ENCODE results near the gene IL4I1.

IL4I1 gene

DNA sequence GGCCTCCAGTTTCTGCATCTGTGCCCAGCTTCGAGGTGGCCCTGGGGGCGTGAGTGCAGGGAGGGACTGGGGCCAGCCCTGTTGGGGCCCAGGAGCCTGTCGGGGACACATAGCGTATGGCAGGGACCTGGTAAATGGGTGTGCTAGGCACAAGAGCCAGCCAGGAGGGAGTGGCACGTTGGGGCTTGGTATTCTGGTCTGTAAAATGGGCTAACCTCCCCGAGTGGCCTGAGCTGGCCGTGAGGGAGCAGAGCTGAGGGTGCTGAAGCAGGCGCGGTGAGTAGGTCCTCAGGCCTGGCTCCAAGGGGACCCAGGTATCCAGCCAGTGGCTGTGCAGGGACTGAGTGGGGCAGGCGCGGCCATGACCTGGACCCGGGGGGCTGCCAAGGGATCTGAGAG lies 41.4 kb downstream of the IL4I1 start:
- Histone ChIP-seq H3K9ac (ENCODE audit: insufficient read length, low read depth) (no peak overlapping the region), H3K4me3 (ENCODE audit: insufficient read length, low read depth) (no peak overlapping the region), H3K36me3 (ENCODE audit: insufficient read depth, insufficient read length, low read length) (peaks cover 72% of the 10 kb centered on the region), H3K4me1 (ENCODE audit: insufficient read depth, insufficient read length) (peaks cover 19% of the 10 kb centered on the region), H3K9me3 (ENCODE audit: insufficient read depth, low read length) (no peaks in the 10 kb centered on the region), H3K27me3 (ENCODE audit: insufficient read depth, insufficient read length) (no peaks in the 10 kb centered on the region)
- no peak for TF ChIP-seq SUZ12 (IDR thresholded peaks at IDR 0.05; ENCODE audit: extremely low read depth, insufficient read depth, insufficient read length)
- no peak for TF ChIP-seq ZNF274 (IDR thresholded peaks at IDR 0.05; ENCODE audit: low read depth, low read length)
- TF ChIP-seq YY1 (IDR thresholded peaks at IDR 0.05; ENCODE audit: insufficient read depth, insufficient read length) = no peak
- no peak for DNase-seq (ENCODE audit: low read depth, low spot score)

DNA sequence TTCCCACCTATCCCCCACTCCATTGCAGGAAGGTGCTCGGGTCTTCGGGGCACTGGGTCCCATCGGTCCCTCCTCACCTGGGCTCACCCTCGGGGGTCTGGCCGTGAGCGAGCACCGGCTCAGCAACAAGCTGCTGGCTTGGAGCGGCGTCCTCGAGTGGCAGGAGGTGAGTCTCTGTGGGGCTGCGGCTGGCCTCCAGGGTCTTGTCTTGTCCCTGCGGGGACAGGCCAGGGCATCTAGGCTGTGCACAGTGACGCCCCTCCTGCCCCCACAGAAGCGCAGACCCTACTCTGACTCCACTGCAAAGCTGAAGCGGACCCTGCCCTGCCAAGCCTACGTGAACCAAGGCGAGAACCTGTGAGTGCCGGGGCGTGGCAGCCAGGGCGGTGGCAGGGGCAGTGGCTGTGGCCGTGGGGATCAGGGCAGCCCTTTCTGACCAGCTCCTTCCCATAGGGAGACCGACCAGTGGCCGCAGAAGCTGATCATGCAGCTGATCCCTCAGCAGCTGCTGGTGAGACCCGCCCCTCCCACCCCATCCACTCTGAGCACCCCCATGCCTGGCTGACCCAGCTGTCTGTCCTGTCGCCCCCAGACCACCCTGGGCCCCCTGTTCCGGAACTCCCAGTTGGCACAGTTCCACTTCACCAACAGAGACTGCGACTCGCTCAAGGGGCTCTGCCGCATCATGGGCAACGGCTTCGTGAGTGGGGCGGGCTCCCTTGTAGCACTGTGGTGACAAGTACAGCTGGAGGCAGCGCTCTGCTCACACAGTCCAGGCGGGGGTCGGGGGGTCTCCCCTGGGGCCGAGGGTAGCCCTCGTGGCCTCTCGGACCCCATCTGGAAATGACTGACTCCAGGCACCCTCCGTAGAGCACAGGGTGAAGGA lies 42.1 kb downstream of the IL4I1 start:
- H3K4me1 ChIP-seq (ENCODE audit: insufficient read depth, insufficient read length) = peaks cover 14% of the 10 kb centered on the region
- H3K36me3 ChIP-seq (ENCODE audit: insufficient read depth, insufficient read length, low read length) = peaks cover 72% of the 10 kb centered on the region
- peak overlapping the region; percentile 42 for H3K9ac ChIP-seq (ENCODE audit: insufficient read length, low read depth)
- no peaks in the 10 kb centered on the region for H3K9me3 ChIP-seq (ENCODE audit: insufficient read depth, low read length)
- no peak for DNase-seq (ENCODE audit: low read depth, low spot score)
- TF ChIP-seq ZNF274 (IDR thresholded peaks at IDR 0.05; ENCODE audit: low read depth, low read length) (no peak), YY1 (IDR thresholded peaks at IDR 0.05; ENCODE audit: insufficient read depth, insufficient read length) (no peak), SUZ12 (IDR thresholded peaks at IDR 0.05; ENCODE audit: extremely low read depth, insufficient read depth, insufficient read length) (no peak)
- no peaks in the 10 kb centered on the region for H3K27me3 ChIP-seq (ENCODE audit: insufficient read depth, insufficient read length)
- H3K4me3 ChIP-seq (ENCODE audit: insufficient read length, low read depth) = no peak overlapping the region

DNA sequence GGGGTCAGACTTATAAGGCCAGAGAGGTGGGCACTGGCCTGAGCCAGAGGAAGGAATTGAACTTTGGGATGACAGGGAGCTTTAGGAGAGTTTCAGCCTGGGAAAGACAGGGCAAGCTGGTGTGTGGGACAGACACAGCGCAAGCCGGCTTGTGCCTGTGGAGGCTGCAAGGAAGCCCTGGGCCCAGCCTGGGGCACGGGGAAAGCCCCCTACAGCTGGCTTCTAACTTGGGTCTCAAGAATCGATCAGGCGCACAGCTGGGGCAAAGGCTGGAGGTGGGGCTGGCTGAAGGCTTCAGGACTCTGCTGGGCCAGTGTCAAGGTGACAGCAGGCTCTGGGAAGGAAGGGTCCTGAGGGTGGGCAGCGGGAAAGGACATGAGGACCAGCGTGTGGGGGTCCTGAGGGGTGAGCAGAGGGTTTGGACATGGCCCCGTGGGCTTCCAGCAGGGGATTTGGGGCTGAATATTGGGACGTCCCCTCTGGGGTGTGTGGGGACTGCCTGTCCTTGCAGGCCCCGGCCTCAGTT lies 42.8 kb downstream of the IL4I1 start:
- H3K36me3 ChIP-seq (ENCODE audit: insufficient read depth, insufficient read length, low read length) = peaks cover 74% of the 10 kb centered on the region
- H3K9me3 ChIP-seq (ENCODE audit: insufficient read depth, low read length) = no peaks in the 10 kb centered on the region
- H3K27me3 ChIP-seq (ENCODE audit: insufficient read depth, insufficient read length) = no peaks in the 10 kb centered on the region
- no peak for DNase-seq (ENCODE audit: low read depth, low spot score)
- TF ChIP-seq ZNF274 (IDR thresholded peaks at IDR 0.05; ENCODE audit: low read depth, low read length) (no peak), YY1 (IDR thresholded peaks at IDR 0.05; ENCODE audit: insufficient read depth, insufficient read length) (no peak), SUZ12 (IDR thresholded peaks at IDR 0.05; ENCODE audit: extremely low read depth, insufficient read depth, insufficient read length) (no peak)
- H3K9ac ChIP-seq (ENCODE audit: insufficient read length, low read depth) = peak overlapping the region; percentile 42
- no peak overlapping the region for H3K4me3 ChIP-seq (ENCODE audit: insufficient read length, low read depth)
- H3K4me1 ChIP-seq (ENCODE audit: insufficient read depth, insufficient read length) = peaks cover 17% of the 10 kb centered on the region

DNA sequence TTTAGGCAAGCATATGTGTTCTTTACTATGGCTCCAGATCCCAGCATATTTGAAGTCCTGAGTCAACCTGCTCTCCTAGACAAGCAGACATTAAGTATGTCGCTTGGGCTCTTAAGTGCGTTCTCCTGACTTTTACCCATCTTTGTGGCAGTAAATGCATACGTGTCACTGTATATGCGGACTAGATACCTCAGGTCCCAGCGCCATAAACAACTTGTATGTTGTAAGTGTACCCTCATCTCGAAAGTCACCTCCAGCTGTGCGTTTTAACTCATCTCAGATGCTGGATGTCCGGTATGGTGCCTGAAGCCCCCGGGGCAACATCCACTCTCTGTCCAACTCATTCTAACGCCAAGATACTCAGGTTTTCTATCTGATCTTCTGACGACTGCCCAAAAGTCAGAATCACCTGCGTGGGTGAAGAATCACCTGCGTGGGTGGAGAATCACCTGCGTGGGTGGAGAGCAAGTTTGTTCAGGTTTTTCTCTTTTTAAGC lies 44.0 kb downstream of the IL4I1 start:
- Histone ChIP-seq H3K9ac (ENCODE audit: insufficient read length, low read depth) (peak overlapping the region; percentile 57), H3K36me3 (ENCODE audit: insufficient read depth, insufficient read length, low read length) (peaks cover 62% of the 10 kb centered on the region), H3K9me3 (ENCODE audit: insufficient read depth, low read length) (no peaks in the 10 kb centered on the region), H3K27me3 (ENCODE audit: insufficient read depth, insufficient read length) (no peaks in the 10 kb centered on the region), H3K4me3 (ENCODE audit: insufficient read length, low read depth) (peak overlapping the region; percentile 55), H3K4me1 (ENCODE audit: insufficient read depth, insufficient read length) (peaks cover 14% of the 10 kb centered on the region)
- TF ChIP-seq SUZ12 (IDR thresholded peaks at IDR 0.05; ENCODE audit: extremely low read depth, insufficient read depth, insufficient read length) (no peak), YY1 (IDR thresholded peaks at IDR 0.05; ENCODE audit: insufficient read depth, insufficient read length) (no peak)
- no peak for DNase-seq (ENCODE audit: low read depth, low spot score)

DNA sequence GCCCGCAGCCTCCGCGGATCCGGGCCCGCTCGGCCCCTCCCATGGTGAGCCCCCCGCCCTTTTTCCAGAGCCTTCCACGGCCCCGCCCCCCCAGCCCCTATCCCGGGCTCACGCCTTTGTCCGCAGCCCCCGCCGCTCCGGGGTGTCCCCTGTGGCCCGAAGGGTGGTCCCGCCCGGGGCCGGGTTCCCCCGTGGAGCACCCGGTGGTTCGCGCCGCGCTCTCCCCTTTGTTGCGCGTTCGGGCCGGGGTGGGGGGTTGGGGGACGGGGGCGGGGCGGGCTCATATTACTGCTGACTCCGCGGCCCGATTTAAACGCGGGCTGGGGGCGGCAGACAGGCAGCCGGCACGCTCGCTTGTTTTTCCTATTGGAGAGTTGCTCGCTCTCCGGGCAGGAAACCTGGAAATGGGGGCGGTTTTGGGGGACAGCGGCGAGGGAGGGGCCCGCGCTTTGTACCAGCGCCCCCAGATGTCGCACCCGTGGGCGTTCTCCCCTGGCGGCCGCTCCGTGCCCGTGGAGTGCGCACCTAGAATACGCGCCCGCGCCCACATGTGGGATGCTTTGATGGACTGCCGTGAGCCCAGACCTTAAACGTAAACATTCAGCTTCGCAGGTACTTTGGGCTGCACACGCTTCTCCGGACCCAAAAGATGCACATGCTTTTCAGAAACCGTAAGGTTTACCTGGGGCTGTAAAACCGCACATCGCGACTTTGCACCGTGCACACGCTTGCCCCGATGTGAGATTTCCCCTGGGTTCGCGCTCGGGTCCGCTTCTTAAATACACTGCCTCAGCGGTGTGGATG lies 45.0 kb downstream of the IL4I1 start:
- TF ChIP-seq ZNF274 (IDR thresholded peaks at IDR 0.05; ENCODE audit: low read depth, low read length) = no peak
- TF ChIP-seq YY1 (IDR thresholded peaks at IDR 0.05; ENCODE audit: insufficient read depth, insufficient read length) = no peak
- no peak for TF ChIP-seq SUZ12 (IDR thresholded peaks at IDR 0.05; ENCODE audit: extremely low read depth, insufficient read depth, insufficient read length)
- Histone ChIP-seq H3K4me3 (ENCODE audit: insufficient read length, low read depth) (peak overlapping the region; percentile 69), H3K9ac (ENCODE audit: insufficient read length, low read depth) (peak overlapping the region; percentile 88), H3K9me3 (ENCODE audit: insufficient read depth, low read length) (no peaks in the 10 kb centered on the region), H3K4me1 (ENCODE audit: insufficient read depth, insufficient read length) (peaks cover 9% of the 10 kb centered on the region), H3K27me3 (ENCODE audit: insufficient read depth, insufficient read length) (no peaks in the 10 kb centered on the region), H3K36me3 (ENCODE audit: insufficient read depth, insufficient read length, low read length) (peaks cover 52% of the 10 kb centered on the region)
- no peak for DNase-seq (ENCODE audit: low read depth, low spot score)

DNA sequence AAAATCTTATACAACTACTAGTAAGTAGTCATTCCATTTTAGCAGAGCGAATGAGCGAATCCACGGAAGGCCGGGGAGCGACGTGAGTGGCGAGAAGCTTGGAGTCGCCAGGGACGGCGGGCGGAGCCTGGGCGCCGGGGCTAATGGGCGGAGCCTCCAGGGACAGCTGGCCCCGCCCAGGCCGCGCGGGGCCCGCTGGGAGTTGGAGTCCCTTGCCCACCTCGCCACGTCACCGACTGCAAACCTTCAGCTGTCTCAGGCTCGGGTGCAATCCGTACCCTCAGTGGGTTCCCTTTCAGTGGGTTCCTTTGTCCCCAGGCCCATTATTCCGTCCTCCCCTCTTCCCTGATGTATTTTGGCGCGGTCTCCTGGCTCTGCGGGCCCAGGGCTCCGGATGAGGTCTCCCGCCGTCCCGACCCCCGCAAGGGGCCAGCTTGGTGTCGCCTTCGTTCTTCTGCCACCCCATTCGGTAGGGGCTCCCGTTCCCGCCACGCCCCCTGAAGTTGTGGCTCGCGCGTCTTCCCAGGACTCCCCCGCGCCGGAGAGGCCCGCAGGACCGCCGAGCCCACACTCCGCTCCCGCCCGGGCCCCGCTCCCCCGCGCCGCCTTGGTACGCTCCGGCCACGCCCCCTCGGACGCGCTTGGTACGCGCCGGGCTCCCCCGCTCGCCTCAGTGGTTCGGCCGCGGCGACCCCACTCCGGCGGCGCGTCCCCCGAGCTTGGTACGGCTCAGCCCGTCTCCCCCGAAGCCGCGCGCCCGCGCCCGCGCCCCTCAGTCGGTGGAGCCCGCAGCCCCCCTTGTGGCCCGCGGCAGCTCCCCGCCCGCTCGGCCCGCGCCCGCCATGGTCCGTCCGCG lies 46.0 kb downstream of the IL4I1 start, which contains the start of gene PTOV1:
Gene PTOV1, plus strand, starts transcription at position 673 of the 856 bp plus-strand sequence.
- H3K9ac ChIP-seq (ENCODE audit: insufficient read length, low read depth) = peak within 1 kb of the TSS; percentile 88

More for the DNA sequence above, 46.0 kb downstream of the IL4I1 start, which contains the start of gene PTOV1:
- Histone ChIP-seq H3K4me1 (ENCODE audit: insufficient read depth, insufficient read length) (peaks cover 9% of the 10 kb centered on the region), H3K9me3 (ENCODE audit: insufficient read depth, low read length) (no peaks in the 10 kb centered on the region), H3K4me3 (ENCODE audit: insufficient read length, low read depth) (peak within 1 kb of the TSS; percentile 69), H3K36me3 (ENCODE audit: insufficient read depth, insufficient read length, low read length) (peaks cover 43% of the 10 kb centered on the region), H3K27me3 (ENCODE audit: insufficient read depth, insufficient read length) (no peaks in the 10 kb centered on the region)
- peak; percentile 68 for DNase-seq (ENCODE audit: low read depth, low spot score)
- TF ChIP-seq ZNF274 (IDR thresholded peaks at IDR 0.05; ENCODE audit: low read depth, low read length) = no peak
- TF ChIP-seq SUZ12 (IDR thresholded peaks at IDR 0.05; ENCODE audit: extremely low read depth, insufficient read depth, insufficient read length) = no peak
- TF ChIP-seq YY1 (IDR thresholded peaks at IDR 0.05; ENCODE audit: insufficient read depth, insufficient read length) = no peak
